ENCODE results near the gene CSAD. TPM values are rescaled to one million over a fixed set of nuclear protein-coding genes. Genes with fewer than 3 reads are reported as not detected.
A peak's percentile ranks its signal among the peaks of the same experiment; 100 is the strongest.

CSAD gene
- total RNA-seq, 2 donors from 2014 or later = 57.2 to 61.0 TPM

- peaks cover 66% of the 10 kb centered on the region for H3K4me1 Mint-ChIP-seq
- peak overlapping the region; percentile 100 for H3K4me3 Mint-ChIP-seq
- no peaks in the 10 kb centered on the region for H3K27me3 Mint-ChIP-seq
- ATAC-seq (no peak), DNase-seq (no peak)
- peaks cover 14% of the 10 kb centered on the region for H3K36me3 Mint-ChIP-seq (ENCODE audit: low read depth)
- H3K9me3 ChIP-seq (ENCODE audit: control insufficient read depth, low read length, poor library complexity, severe bottlenecking) = no peaks in the 10 kb centered on the region
- H3K27ac Mint-ChIP-seq = peak overlapping the region; percentile 95
These were observed 41.5 kb upstream of the CSAD start for GRCh38 chr12:53222170-53222721.

GRCh38 chr12:53221203-53222080 is 40.7 kb upstream of the CSAD start:
- ATAC-seq (peak; percentile 12), DNase-seq (peak in 2 of 3 donors; percentile 38 to 46)
- H3K36me3 Mint-ChIP-seq (ENCODE audit: low read depth) = peaks cover 10% of the 10 kb centered on the region
- H3K27ac Mint-ChIP-seq = peak overlapping the region; percentile 95
- no peaks in the 10 kb centered on the region for H3K9me3 ChIP-seq (ENCODE audit: control insufficient read depth, low read length, poor library complexity, severe bottlenecking)
- peak overlapping the region; percentile 100 for H3K4me3 Mint-ChIP-seq
- H3K27me3 Mint-ChIP-seq = no peaks in the 10 kb centered on the region
- peaks cover 67% of the 10 kb centered on the region for H3K4me1 Mint-ChIP-seq

GRCh38 chr12:53220694-53221202 is 40.0 kb upstream of the CSAD start:
- ATAC-seq (peak; percentile 69), DNase-seq (peak; percentile 54 to 80 (median 78))
- peak overlapping the region; percentile 99 for H3K27ac Mint-ChIP-seq
- peak overlapping the region; percentile 100 for H3K4me3 Mint-ChIP-seq
- H3K27me3 Mint-ChIP-seq = no peaks in the 10 kb centered on the region
- peaks cover 10% of the 10 kb centered on the region for H3K36me3 Mint-ChIP-seq (ENCODE audit: low read depth)
- no peaks in the 10 kb centered on the region for H3K9me3 ChIP-seq (ENCODE audit: control insufficient read depth, low read length, poor library complexity, severe bottlenecking)
- H3K4me1 Mint-ChIP-seq = peaks cover 69% of the 10 kb centered on the region

GRCh38 chr12:53219956-53220693 is 39.4 kb upstream of the CSAD start:
- Mint-ChIP-seq H3K4me3 (peak overlapping the region; percentile 100), H3K27me3 (no peaks in the 10 kb centered on the region), H3K27ac (peak overlapping the region; percentile 99), H3K4me1 (peaks cover 69% of the 10 kb centered on the region), H3K36me3 (ENCODE audit: low read depth) (peaks cover 6% of the 10 kb centered on the region)
- DNase-seq (peak; percentile 61 to 66 (median 61)), ATAC-seq (peak; percentile 72)
- H3K9me3 ChIP-seq (ENCODE audit: control insufficient read depth, low read length, poor library complexity, severe bottlenecking) = no peaks in the 10 kb centered on the region

- peak; percentile 27 for ATAC-seq
- Mint-ChIP-seq H3K4me3 (peak overlapping the region; percentile 100), H3K36me3 (ENCODE audit: low read depth) (peaks cover 6% of the 10 kb centered on the region), H3K27ac (peak overlapping the region; percentile 99), H3K4me1 (peaks cover 67% of the 10 kb centered on the region), H3K27me3 (no peaks in the 10 kb centered on the region)
- H3K9me3 ChIP-seq (ENCODE audit: control insufficient read depth, low read length, poor library complexity, severe bottlenecking) = no peaks in the 10 kb centered on the region
- DNase-seq = no peak
These were observed 38.7 kb upstream of the CSAD start for GRCh38 chr12:53219292-53219955.

GRCh38 chr12:53218551-53219291 is 38.0 kb upstream of the CSAD start:
- H3K9me3 ChIP-seq (ENCODE audit: control insufficient read depth, low read length, poor library complexity, severe bottlenecking) = no peaks in the 10 kb centered on the region
- H3K36me3 Mint-ChIP-seq (ENCODE audit: low read depth) = peaks cover 6% of the 10 kb centered on the region
- H3K27ac Mint-ChIP-seq = peak overlapping the region; percentile 99
- H3K4me1 Mint-ChIP-seq = peaks cover 66% of the 10 kb centered on the region
- DNase-seq (no peak), ATAC-seq (no peak)
- H3K4me3 Mint-ChIP-seq = peak overlapping the region; percentile 100
- H3K27me3 Mint-ChIP-seq = no peaks in the 10 kb centered on the region

GRCh38 chr12:53217931-53218307 is 37.2 kb upstream of the CSAD start:
- Mint-ChIP-seq H3K27me3 (no peaks in the 10 kb centered on the region), H3K4me3 (peak overlapping the region; percentile 100), H3K27ac (peak overlapping the region; percentile 99), H3K4me1 (peaks cover 67% of the 10 kb centered on the region), H3K36me3 (ENCODE audit: low read depth) (peaks cover 6% of the 10 kb centered on the region)
- H3K9me3 ChIP-seq (ENCODE audit: control insufficient read depth, low read length, poor library complexity, severe bottlenecking) = no peaks in the 10 kb centered on the region
- DNase-seq (no peak), ATAC-seq (no peak)

- Mint-ChIP-seq H3K27ac (peak overlapping the region; percentile 99), H3K4me3 (peak overlapping the region; percentile 100), H3K36me3 (ENCODE audit: low read depth) (peaks cover 6% of the 10 kb centered on the region), H3K4me1 (peaks cover 61% of the 10 kb centered on the region), H3K27me3 (no peaks in the 10 kb centered on the region)
- no peak for DNase-seq
- ATAC-seq = no peak
- no peaks in the 10 kb centered on the region for H3K9me3 ChIP-seq (ENCODE audit: control insufficient read depth, low read length, poor library complexity, severe bottlenecking)
These were observed 36.6 kb upstream of the CSAD start for GRCh38 chr12:53217051-53217930.

- Mint-ChIP-seq H3K4me1 (peaks cover 63% of the 10 kb centered on the region), H3K36me3 (ENCODE audit: low read depth) (peaks cover 10% of the 10 kb centered on the region), H3K4me3 (no peak overlapping the region), H3K27me3 (no peaks in the 10 kb centered on the region), H3K27ac (peak overlapping the region; percentile 99)
- ATAC-seq (no peak), DNase-seq (no peak)
- H3K9me3 ChIP-seq (ENCODE audit: control insufficient read depth, low read length, poor library complexity, severe bottlenecking) = no peaks in the 10 kb centered on the region
These were observed 34.8 kb upstream of the CSAD start for GRCh38 chr12:53215497-53215896.

GRCh38 chr12:53214687-53215455 is 34.1 kb upstream of the CSAD start:
- Mint-ChIP-seq H3K27me3 (no peaks in the 10 kb centered on the region), H3K4me1 (peaks cover 66% of the 10 kb centered on the region), H3K4me3 (no peak overlapping the region), H3K27ac (peak overlapping the region; percentile 82), H3K36me3 (ENCODE audit: low read depth) (peaks cover 10% of the 10 kb centered on the region)
- DNase-seq (no peak), ATAC-seq (no peak)
- no peaks in the 10 kb centered on the region for H3K9me3 ChIP-seq (ENCODE audit: control insufficient read depth, low read length, poor library complexity, severe bottlenecking)

- Mint-ChIP-seq H3K27ac (peak overlapping the region; percentile 82), H3K4me3 (no peak overlapping the region), H3K4me1 (peaks cover 65% of the 10 kb centered on the region), H3K36me3 (ENCODE audit: low read depth) (peaks cover 5% of the 10 kb centered on the region), H3K27me3 (no peaks in the 10 kb centered on the region)
- no peaks in the 10 kb centered on the region for H3K9me3 ChIP-seq (ENCODE audit: control insufficient read depth, low read length, poor library complexity, severe bottlenecking)
- ATAC-seq (no peak), DNase-seq (no peak)
These were observed 33.5 kb upstream of the CSAD start for GRCh38 chr12:53214221-53214620.

All from T-helper 17 cell (primary cell).